ENCODE measurements around the gene SCAANT1.

The SCAANT1 gene

DNA sequence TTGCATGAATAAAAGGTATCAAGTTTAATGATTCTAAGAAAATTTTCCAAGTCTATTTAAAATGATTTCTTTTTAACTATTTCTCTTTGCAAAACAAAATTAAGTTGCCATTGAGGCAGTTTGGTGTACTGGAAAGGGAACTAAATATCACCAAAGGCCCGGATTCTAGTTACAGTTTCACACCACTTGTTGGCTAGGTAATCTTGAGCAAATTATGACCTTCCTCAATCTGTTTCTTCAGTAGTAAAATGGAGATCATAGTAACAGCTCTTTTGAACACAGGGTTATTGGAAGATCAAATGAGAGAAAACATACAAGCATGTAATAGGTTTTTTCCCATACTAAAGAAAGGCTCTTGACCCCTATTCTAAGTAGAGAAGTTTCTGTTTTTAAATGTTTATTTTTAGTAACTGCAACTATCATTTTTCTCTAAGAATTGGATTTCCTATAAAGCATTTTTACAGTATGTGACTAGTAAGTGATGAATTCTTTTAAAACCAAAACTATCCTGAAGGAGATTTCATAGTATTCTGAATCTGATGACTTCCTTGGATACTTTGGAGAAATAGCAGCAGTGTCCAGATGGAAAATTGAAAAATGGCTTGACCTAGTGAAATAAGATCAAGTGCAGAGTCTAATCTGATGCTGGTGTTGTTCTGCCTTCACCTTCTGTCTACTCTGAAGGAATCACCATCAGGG is 15.7 kb downstream of the SCAANT1 start:
- DNase-seq = no peak

DNA sequence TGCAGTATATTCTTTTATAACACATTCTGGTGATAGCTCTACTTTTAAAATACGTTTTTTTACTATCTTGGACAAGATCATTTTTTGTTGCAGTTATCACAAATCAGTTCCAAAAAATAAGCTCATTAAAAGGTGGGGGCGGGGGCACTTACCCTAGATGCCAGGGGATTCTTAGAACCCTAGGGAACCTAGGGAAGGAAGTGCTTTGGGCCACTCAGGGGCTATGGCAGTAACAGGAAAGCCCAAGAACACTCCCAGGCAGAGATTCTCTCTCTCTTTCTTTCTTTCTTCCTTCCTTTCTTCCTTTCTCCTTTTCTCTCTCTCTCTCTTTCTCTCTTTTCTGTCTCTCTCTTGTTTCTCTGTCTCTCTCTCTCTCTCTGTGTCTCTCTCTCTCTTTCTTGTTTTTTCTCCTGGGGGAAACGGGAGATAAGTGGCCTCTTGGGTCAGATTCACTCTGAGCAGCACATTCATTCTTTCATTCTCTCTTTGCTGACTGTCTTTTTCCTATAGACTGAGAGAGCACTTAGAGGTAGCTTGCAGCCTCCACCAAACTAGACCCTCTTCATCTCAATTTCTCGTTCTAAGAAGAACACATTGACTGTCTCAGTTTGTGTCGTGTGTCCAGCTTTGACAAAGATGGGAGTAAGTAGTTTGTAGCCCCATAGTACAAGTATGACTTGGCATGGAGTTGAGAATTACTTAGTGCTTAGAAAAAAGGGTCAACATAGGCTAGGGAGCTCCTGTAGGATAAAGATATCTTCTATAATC is 16.6 kb downstream of the SCAANT1 start:
- DNase-seq = no peak

DNA sequence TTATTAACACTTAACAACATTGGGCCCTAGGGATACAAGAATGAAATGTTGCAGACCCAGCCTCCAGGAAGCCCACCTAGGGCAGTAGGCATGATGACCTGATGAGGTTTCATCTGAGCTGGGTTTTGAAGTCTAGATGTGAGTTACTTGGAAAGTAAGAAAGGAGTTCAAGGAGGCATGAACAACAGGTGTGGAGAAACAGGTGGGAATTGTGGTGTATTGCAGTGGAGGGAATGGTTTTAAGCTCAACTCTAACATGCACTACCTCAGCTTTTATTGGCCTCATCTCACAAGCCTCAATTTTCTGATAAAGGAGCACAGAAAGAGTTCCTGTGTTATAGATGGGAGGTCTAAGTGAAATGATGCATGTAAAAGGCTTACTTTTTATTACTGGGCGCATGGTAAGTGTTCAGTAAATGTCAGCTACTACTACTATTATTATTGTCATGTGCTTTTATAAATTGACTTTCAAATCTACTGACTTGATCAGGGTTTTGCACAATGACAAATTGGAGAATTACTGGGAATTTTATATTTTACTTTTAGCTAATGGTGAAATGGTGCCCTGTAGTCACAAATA is 19.3 kb downstream of the SCAANT1 start:
- no peak for DNase-seq

DNA sequence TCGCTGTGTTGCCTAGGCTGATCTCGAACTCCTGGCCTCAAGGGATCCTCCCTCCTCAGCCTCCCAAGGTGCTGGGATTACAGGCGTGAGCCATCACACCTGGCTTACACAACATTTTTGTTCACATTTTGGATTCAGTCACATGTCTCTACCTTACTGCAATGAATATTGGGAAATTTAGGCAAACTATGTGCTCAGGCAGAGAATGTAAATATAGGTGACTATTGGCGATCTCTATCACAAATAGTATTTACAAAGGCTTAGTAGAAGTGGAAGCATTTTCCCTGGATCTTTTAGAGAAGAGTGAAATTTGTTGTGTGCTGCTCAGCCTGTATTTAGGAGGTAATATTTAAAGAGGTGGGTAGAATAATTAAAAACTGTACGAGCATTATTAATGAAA is 20.7 kb downstream of the SCAANT1 start:
- DNase-seq = no peak

DNA sequence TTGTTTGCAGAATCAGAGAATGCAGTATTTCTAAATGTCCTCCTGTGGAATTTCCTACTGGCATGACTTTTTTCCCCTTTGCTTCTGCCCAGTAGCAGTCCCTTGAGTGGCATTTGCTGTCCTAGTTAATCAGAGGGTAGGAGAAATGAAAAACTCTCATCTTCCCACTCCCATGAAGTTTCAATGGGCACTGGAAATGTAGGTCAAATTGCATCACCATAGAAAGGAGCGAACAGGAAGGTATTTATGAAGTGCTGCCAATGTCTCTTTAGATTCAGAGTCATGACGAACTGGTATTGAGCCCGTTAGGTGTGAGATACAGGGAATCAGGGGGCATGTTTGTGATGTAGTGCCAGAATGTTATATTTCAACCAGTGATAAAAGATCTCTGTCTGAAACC is 25.3 kb downstream of the SCAANT1 start:
- DNase-seq = no peak

DNA sequence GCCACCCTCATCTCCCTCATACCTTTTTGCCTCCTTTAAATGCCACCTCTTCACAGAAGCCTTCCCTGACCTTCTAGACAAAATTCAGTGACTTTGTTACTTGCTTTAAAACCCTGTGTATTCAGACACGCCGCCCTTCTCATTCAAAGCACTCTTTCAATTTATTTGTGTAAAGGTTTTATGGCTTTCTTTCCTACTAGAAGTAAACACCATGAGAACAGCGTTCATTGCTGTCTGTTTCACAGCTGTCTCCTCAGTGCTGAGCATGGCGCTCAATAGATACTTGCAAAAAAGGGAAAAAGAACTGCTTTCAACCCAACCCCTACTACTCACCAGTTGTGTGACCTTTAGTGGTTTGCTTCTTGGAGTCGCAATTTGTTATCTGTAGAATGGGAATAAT is 31.5 kb downstream of the SCAANT1 start:
- DNase-seq = no peak

DNA sequence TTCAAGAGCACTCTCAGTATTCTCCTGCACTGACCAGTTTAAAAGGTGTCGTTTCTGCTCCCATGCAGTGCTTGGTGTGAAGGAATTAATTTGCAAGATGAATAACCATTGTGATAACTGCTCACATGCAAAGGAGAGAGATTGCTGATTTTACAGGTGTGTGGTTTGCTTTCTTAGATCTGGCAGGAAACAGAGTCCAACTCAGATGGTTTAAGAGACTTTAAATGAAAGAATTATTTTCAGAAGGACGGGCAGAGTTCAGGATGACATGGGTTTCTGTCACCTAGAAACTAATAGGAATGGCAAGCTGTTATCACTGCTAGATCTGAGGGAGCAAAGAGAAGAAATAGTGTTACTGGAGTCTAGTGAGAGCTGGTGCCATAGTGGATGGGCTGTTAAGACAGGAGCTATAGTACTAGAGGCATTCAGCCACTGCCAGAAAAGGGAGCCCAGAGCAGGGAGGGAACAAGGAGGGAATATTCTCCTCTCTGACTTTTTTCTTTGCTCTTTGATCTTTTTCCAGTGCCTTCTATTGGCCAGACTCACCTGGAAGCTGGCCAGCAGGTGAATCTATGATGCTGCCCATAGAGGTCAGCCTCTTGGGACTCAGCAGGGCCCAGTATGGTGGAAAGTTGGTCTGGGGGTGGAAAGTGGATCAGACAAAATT is 33.7 kb downstream of the SCAANT1 start:
- DNase-seq = no peak

DNA sequence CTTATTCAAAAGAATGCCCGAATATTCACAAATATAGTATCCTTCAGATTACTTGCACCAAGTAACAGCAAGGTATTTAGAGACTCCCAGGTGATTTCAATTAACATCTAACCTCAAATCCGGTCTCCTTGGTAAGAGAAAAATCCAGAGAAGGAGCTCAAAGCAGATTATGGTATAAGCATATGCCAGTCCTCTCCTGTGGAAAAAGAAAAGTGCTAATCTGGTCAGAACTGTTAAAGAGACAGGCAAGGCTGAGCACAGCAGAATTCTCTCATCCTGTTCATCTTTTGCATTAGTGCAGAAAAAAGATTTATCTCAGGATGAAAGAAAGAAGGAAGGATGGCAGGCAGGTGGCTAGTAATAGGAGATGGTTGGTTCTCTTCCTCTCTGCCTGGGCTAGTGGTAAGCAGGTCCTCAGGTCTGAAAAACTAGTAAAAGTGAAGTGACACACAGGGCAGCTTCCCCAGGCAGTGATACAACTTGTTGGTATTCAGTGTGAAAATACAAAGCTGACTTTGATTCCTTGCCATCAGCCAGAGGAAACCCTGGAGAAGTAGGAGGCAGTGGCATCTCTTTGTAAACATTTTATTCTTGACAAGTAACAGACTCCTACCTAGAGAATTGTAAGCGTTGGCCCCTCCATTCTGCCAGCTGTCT is 34.3 kb downstream of the SCAANT1 start:
- DNase-seq = no peak

DNA sequence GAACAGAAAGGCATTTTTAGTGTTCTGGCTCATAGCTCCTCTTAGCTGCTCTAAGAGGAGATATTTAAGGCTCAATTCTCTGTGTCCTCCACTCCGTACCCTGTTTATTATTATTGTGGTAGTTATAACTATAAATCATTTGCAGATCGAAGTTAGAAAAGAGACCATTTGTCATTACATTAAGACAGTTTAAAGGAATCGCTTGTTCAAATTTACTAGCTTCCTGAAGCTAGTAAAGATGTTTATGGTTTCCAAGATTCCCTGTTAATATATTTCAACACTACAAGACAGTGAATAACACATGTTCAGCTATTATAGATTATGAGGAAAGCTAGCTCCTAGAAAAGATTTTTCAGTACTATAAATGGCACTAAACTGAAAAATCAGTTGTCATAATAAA is 35.9 kb downstream of the SCAANT1 start:
- no peak for DNase-seq

DNA sequence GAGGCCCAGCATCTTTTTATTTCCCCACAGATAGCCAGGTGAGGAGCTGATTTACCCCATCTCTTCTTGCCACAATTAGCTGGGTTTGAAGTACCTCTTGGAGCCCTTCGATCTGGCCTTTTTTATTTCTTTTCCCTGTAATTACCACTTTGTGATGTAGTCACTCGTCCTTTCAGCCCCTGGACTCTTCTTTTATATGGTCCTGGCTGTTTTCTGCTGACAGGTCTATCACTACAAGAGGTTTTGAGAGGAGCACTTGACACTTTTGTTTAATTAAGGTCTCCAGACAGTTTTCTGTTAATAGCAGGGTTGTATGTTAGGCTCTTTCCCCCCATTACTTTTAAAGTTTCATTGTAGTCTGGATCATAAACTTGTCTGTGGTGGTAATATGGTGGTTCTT is 36.7 kb downstream of the SCAANT1 start:
- no peak for DNase-seq

DNA sequence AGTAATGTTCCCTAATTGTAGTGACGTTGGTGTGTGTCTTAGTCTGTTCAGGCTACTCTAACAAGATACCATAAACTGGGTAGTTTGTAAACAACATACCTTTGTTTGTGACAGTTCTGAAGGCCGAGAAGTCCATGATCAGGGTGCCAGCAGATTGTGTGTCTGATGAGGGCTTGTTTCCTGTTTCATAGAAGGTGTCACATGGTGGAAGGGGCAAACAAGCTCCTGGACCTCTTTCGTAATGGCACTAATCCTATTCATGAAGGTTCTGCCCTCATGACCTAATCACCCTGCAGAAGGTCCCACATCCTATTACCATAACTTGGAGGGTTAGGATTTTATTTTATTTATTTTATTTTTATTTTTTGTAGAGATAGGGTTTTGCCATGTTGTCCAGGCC is 37.4 kb downstream of the SCAANT1 start:
- DNase-seq = no peak

DNA sequence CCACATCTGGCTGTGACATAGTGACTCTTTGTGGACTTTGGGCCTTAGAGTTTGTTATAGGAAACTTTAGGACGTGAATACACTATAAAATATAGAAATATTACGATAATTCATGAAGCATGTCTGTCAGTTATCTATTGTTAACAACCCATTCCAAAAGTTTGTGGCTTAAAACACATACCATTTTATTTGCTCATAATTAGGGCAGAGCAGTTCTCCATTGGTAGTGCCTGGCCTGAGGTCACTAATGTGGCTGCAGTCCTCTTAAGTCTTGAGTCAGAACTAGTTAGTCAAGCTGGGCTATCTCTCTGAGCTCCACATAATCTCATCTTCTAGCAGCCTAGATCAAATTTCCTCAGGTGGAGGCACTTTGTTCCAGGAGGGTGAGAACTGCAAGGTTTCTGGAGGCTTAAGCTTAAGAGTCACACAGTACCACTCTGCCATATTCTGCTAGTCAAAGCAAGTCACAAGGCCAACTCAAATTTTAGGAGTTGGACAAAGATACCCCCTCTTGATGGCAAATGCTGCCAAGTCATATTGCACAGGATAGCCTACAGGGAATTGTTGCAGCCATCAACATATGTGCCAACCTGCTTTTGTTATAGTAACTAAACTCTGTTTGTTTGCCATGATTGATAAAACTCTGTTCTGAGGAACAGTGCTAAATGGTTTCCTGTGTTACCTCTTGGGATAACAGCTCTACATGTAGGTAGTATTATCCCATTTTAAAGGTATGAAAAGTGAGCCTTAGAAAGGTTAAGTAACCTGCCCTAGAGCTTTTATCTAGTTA is 39.9 kb downstream of the SCAANT1 start:
- DNase-seq = no peak

DNA sequence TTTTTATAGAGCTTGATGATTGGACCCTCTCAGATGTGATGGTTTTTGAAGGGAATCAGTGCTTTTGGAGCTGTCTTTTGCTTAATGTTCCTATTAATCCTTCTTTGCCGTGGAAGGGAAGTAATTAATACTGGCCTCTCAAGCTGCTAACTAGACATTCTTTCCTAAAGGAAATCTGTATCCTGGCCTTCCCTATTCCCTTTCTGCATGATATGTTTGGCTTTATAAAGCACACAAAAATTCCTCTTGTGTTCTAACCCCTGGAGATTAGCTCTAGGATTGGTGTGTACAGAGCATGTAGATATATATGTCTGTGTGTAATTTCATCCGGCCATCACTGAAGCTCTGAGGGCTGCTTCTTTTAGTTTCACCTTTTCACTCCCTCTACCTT is 41.6 kb downstream of the SCAANT1 start:
- no peak for DNase-seq

DNA sequence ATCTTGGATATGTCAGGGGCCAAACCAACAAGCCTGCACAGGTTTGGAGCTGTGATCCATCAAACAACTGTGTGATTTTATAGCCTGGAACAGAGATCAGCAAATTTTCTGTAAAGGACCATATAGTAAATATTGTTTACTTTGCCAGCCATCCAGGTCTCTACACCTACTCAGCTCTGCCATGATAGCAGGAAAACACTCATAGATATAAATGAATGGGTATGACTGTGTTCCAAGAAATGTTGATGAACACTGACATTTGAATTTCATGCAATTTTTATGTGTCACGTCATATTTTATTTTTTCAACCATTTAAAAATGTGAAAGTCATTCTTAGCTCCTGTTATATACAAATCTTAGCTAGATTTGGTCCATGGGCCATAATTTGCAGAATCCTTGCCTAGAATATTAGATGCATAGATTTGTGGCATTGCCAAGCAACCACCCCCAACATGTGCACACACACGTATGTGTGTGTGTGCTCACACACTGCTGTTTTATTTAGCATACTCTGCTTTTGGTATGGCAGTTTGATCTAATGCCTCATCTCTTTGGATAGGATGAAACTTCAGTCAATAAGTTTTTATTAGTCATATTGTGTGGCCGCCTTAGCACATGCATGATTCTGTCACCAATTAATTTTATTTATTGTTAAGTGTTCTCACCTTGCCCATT is 42.1 kb downstream of the SCAANT1 start:
- no peak for DNase-seq

DNA sequence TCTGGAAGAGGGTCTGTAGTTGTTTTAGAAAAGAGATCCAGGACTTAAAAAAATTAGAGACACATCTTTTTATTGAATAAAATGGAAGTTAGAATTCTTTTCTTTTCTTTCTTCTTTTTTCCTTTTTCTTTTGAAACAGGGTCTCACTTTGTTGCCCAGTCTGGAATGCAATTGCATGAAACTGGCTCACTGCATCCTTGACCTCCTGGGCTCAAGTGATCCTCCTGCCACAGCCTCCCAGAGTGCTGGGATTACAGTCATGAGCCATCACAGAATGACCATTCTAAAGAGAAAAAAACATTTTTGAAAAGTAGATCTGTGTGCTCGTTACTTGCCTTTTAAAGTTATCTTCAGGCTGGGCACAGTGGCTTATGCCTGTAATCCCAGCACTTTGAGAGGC is 45.0 kb downstream of the SCAANT1 start:
- no peak for DNase-seq

DNA sequence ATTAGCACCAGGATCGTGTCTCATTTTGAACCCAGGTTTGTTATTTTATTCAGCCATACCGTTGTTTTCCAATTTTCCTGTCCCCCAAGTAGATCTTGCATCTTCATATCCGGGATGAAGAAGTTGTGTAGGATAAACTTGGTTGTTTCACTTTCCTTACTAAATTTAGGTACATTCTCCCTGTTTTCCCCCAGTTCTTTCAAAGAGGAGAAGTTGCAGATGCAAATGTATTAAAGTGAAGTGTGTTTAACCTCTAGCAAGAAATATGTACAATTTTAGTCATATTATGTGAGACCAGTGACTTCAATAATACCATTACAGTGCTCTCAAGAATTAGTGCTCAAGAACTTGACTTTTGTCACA is 47.2 kb downstream of the SCAANT1 start:
- DNase-seq = no peak

DNA sequence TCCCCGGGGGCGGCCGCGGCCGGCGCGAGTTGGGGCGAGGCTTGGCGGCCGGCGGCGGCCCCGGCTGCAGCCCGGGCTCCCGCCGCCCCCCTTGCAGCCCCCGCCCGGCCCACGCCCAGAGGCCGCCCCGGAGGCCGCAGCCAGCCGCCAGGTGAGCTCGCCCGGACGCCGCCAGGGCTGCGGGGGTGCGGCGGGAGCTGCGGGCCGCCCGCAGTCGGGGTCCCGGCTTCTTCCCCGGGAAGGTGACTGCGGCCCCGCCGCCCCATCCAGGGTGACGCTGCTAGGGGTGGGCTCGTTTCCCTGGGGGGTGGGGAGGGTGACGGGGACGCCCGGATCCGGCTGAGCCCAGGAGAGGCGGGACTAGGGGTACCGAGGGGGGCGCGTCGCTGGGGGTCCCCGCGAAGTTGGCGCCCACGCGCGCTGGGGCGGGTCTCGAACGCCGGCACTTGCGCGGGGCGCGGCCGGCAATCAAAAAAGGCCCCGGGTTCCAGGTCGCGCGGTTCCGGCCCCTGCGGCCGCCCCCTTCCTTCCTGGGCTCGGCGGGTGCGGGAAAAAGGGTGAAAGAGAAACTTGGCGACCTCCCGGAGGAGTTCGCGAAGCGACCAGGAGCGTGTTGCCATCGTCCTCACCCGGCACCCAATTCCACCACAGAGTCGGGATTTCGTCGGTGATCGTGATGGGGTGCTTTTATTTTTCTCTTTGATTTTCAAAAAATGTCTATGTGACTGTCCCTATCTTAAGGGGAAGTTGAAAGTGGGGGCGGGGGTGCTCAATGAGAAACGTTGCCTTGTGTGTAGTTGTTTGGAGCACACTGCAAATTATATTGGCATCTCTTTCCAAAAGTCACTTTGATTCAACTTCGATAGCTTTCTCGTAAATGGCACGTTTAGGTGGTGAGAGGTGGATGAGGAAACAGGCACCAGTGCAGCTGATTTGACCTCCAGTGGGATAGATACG is 47.9 kb downstream of the SCAANT1 start:
- DNase-seq = peak; percentile 10 to 33 (median 18)

DNA sequence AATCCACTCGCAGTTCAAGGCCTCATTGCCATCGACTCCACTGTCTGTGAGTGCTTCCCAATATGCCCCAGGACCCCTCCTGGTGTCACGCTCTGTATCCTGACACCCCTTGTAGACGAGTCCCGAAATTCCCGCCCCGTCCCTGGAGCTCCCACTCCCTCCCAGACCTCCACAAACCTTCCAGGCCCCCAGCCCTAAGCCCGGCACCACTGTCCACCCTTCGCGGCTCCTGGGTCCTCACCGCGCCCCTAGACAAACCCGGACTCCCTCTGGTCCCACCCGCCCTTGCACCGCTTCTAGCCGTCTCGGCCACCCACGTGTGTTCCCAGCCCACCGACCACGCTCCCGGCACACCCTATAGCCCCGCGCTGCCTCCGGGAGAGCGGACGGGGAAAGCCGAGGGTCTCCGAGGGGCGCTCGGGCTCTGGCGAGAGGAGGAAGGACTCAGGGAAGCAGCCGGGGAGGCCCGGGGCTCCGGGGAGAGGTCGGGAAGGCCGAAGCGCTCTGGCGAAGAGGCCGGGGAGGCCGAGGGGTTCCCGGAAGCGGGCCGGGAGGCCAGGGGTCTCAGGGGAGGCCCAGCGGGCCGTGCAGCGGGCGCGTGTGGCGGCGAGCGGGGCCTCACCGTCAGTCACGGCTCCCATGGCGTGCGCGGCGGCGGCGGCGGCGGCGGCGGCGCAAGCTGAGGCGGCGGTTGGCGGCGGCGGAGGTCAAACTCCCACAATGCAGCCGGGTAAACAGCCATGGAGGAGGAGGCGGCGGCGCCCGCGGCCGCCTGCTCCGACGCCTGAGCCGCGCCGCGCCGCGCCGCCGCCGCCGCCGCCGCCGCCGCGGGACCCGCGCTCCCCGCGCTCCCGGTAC is 48.8 kb downstream of the SCAANT1 start, which contains the start of the genes ATXN7 and THOC7:
ATXN7 (plus strand) TSS at position 718 of the 858 bp plus-strand sequence. CDS start 48,732 bp downstream, outside the sequence.
THOC7 (minus strand) TSS at position 656 of the 858 bp plus-strand sequence; CDS start at position 641, 15 bp downstream.
- peak; percentile 33 to 53 (median 38) for DNase-seq

DNA sequence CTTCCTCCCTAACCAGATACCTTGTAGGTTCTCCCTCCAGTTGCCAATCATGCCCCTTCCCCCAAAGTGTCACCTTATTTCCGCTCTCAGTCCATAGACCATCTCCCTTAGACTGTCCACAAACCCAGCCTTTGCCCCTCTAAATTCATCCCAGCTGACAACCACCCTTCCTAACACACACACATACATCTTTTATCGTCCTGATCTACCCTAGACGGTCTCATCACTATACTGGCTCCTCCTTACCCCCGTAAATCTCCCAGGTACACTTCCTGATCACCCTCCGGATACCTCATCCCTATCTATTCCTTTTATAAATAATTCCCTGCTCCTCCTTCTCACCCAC is 49.4 kb downstream of the SCAANT1 start:
- no peak for DNase-seq
